Liver (tissue), 3 donors: Measurements from ENCODE around the gene PACRGL.

Source experiments
- CTCF ChIP-seq: fragments of 150-350 bp; IDR thresholded peaks from 2 replicates; pipeline ENCODE4 v1.5.1; 2017; ENCODE audit warnings: improper control_type of control experiment, low read depth, low read length; ENCODE audit not compliant: missing input control
- EGR1 ChIP-seq, 2 donors: IDR thresholded peaks; 2 replicates each; pipeline ENCODE4 v1.6.1; 2016 to 2018; ENCODE audit warnings: antibody characterized with exemption in 2 of 2, low read depth in 2 of 2
- GABPA ChIP-seq, 2 donors: IDR thresholded peaks in 1 of 2; conservative IDR thresholded peaks in 1 of 2; 2 replicates each; pipeline ENCODE4 v1.6.1; 2016; ENCODE audit warnings: antibody characterized with exemption in 2 of 2, mild to moderate bottlenecking in 1 of 2, moderate library complexity in 1 of 2
- JUND ChIP-seq, 2 donors: IDR thresholded peaks; 2 replicates each; pipeline ENCODE4 v1.6.1; 2016; ENCODE audit warnings: antibody characterized with exemption in 2 of 2
- MAX ChIP-seq: IDR thresholded peaks from 2 replicates; pipeline ENCODE4 v1.6.1; 2016; ENCODE audit warnings: antibody characterized with exemption
- RAD21 ChIP-seq, 2 donors: IDR thresholded peaks; 2 replicates each; pipeline ENCODE4 v1.6.1; 2016; ENCODE audit warnings: antibody characterized with exemption in 2 of 2, mild to moderate bottlenecking in 2 of 2
- REST ChIP-seq: IDR thresholded peaks from 2 replicates; pipeline ENCODE4 v1.6.1; 2016; ENCODE audit warnings: antibody characterized with exemption, mild to moderate bottlenecking
- RXRA ChIP-seq, 2 donors: IDR thresholded peaks; 2 replicates each; pipeline ENCODE4 v1.6.1; 2017 to 2018; ENCODE audit warnings: antibody characterized with exemption in 2 of 2, mild to moderate bottlenecking in 1 of 2
- TAF1 ChIP-seq: conservative IDR thresholded peaks from 2 replicates; pipeline ENCODE4 v1.6.1; 2016; ENCODE audit warnings: antibody characterized with exemption, mild to moderate bottlenecking
- ZBTB33 ChIP-seq: IDR thresholded peaks from 2 replicates; pipeline ENCODE4 v1.6.1; 2016; ENCODE audit warnings: antibody characterized with exemption
- donor health status: healthy.
- donor health status: healthy.

- TF ChIP-seq TAF1, result no peak
- TF ChIP-seq CTCF, result no peak
- TF ChIP-seq REST, result no peak
- TF ChIP-seq RXRA (IDR thresholded peaks at IDR 0.05), result no peak
- no peak for TF ChIP-seq GABPA (IDR thresholded peaks at IDR 0.05 in 1 of 2, conservative IDR thresholded peaks at IDR 0.05 in 1 of 2)
- TF ChIP-seq JUND (IDR thresholded peaks at IDR 0.05), result no peak
- TF ChIP-seq MAX, result no peak
- TF ChIP-seq RAD21 (IDR thresholded peaks at IDR 0.05), result no peak
- TF ChIP-seq EGR1 (IDR thresholded peaks at IDR 0.05; ENCODE audit: low read depth in 2 of 2), result no peak
- no peak for TF ChIP-seq ZBTB33
Observed at GRCh38 chr4:20687864-20688263, 12.4 kb upstream of the PACRGL start.
